Right ventricle myocardium superior (tissue), 1 donor: ENCODE results near the gene AFF2. TPM values are rescaled to one million over a fixed set of nuclear protein-coding genes. Genes with fewer than 3 reads are reported as not detected.
"Not testable (repeated sequence)": the region's sequence is repeated elsewhere in the genome, so short reads cannot be mapped to it uniquely, and the experiment has no call there.

Source experiments
- ATAC-seq: fragments of 200-7000 bp; cut with Tn5 transposase; one replicate; pipeline ENCODE4 v1.9.1; 2020; ENCODE audit warnings: mild to moderate bottlenecking; ENCODE audit not compliant: poor library complexity
- DNase-seq: peaks from one replicate; pipeline ENCODE4 v3.0.0-alpha.2; 2020
- intact Hi-C: fragments of 100-400 bp; cut with DNase I; formaldehyde crosslinking; loops from one replicate; pipeline ENCODE4 v1.11.2; 2022
- total RNA-seq: library from RNA; stranded (reverse); fragmentation: NEBNext Ultra II Directional; extraction: Animal tissue kit (Norgen Biotek cat#: 25700); gene quantifications from one replicate; pipeline ENCODE4 v1.2.1, GENCODE V29; 2021
- donor health status: DM: no; HTN: yes; CAD: no; lungs with severe emphysema.

Gene AFF2
- total RNA-seq, 1 donor from 2014 or later, result 0.24 TPM

GRCh38 chrX:148618470-148619445, 118.3 kb downstream of the AFF2 start:
- no peak for DNase-seq
- ATAC-seq, result no peak
- intact Hi-C loops, result no loop called here

GRCh38 chrX:148620023-148620422, 119.6 kb downstream of the AFF2 start:
- no peak for DNase-seq
- no peak for ATAC-seq
- intact Hi-C loops, result no loop called here

- ATAC-seq (no peak), DNase-seq (no peak)
- intact Hi-C loops, result no loop called here
These were observed 124.6 kb downstream of the AFF2 start for GRCh38 chrX:148624951-148625474.

- no peak for ATAC-seq
- intact Hi-C loops, result no loop called here
- no peak for DNase-seq
These were observed 128.2 kb downstream of the AFF2 start for GRCh38 chrX:148628621-148629020.

GRCh38 chrX:148629434-148629833, 129.0 kb downstream of the AFF2 start:
- DNase-seq, result no peak

GRCh38 chrX:148632444-148632843, 132.0 kb downstream of the AFF2 start:
- ATAC-seq (no peak), DNase-seq (no peak)
- intact Hi-C loops, result no loop called here

More at GRCh38 chrX:148629434-148629833, 129.0 kb downstream of the AFF2 start:
- intact Hi-C loops, result no loop called here
- peak; percentile 31 for ATAC-seq

- intact Hi-C loops, result no loop called here
- DNase-seq (no peak), ATAC-seq (no peak)
These were observed 132.9 kb downstream of the AFF2 start for GRCh38 chrX:148633218-148633908.

GRCh38 chrX:148634591-148634990, 134.2 kb downstream of the AFF2 start:
- no peak for ATAC-seq

GRCh38 chrX:148643460-148643859, 143.0 kb downstream of the AFF2 start:
- intact Hi-C loops, result no loop called here
- DNase-seq, result no peak

More at GRCh38 chrX:148634591-148634990, 134.2 kb downstream of the AFF2 start:
- DNase-seq, result no peak
- intact Hi-C loops, result no loop called here

GRCh38 chrX:148647651-148648050, 147.2 kb downstream of the AFF2 start:
- intact Hi-C loops, result no loop called here
- DNase-seq, result no peak
- ATAC-seq, result no peak

More at GRCh38 chrX:148643460-148643859, 143.0 kb downstream of the AFF2 start:
- no peak for ATAC-seq

- no peak for DNase-seq
- intact Hi-C loops, result no loop called here
- no peak for ATAC-seq
These were observed 148.9 kb downstream of the AFF2 start for GRCh38 chrX:148649145-148649795.

GRCh38 chrX:148658115-148658730, 157.8 kb downstream of the AFF2 start:
- ATAC-seq (no peak), DNase-seq (no peak)
- intact Hi-C loops, result no loop called here

GRCh38 chrX:148659481-148659880, 159.1 kb downstream of the AFF2 start:
- ATAC-seq (no peak), DNase-seq (no peak)
- intact Hi-C loops, result no loop called here

- intact Hi-C loops, result no loop called here
- ATAC-seq, result no peak
- DNase-seq, result no peak
These were observed 160.6 kb downstream of the AFF2 start for GRCh38 chrX:148661035-148661434.

GRCh38 chrX:148662014-148662413, 161.6 kb downstream of the AFF2 start:
- no peak for DNase-seq
- intact Hi-C loops, result no loop called here
- no peak for ATAC-seq

GRCh38 chrX:148664171-148664570, 163.8 kb downstream of the AFF2 start:
- intact Hi-C loops, result no loop called here
- ATAC-seq, result no peak
- no peak for DNase-seq

- ATAC-seq (no peak), DNase-seq (no peak)
- intact Hi-C loops, result no loop called here
These were observed 164.6 kb downstream of the AFF2 start for GRCh38 chrX:148664995-148665394.

- DNase-seq, intact Hi-C loops, ATAC-seq: not testable (repeated sequence)
These were observed 168.8 kb downstream of the AFF2 start for GRCh38 chrX:148669175-148669574.

GRCh38 chrX:148670277-148670676, 169.9 kb downstream of the AFF2 start:
- DNase-seq (no peak), ATAC-seq (no peak)
- intact Hi-C loops, result no loop called here
